HepG2 (cell line): ENCODE results near the gene SPRYD4. TPM values are rescaled to one million over a fixed set of nuclear protein-coding genes. Genes with fewer than 3 reads are reported as not detected.
A peak's percentile ranks its signal among the peaks of the same experiment; 100 is the strongest.
"Not testable (repeated sequence)": the region's sequence is repeated elsewhere in the genome, so short reads cannot be mapped to it uniquely, and the experiment has no call there.

Experiments used
- ATAC-seq: fragments of 200-7000 bp; cut with Tn5 transposase; 3 replicates; pipeline ENCODE4 v1.9.1; 2020; ENCODE audit warnings: mild to moderate bottlenecking, moderate library complexity
- BruUV-seq: library from RNA; stranded (reverse); fragments of 400-500 nt; replicated peaks from 2 replicates; lab custom pipeline; 2021; lab: Mats Ljungman, UMichigan
- CTCF ChIA-PET: fragments of 300-600 bp; formaldehyde crosslinking; extraction: SDS; loops from one replicate; lab custom pipeline; 2021; ENCODE audit warnings: low total read pairs, inconsistent platforms, low intra/inter-chr PET ratio; lab: Yijun Ruan, JAX
- POLR2A ChIA-PET: fragments of 350-600 bp; sonication (Branson Sonifier 250); formaldehyde crosslinking; loops from one replicate; lab custom pipeline; 2020; ENCODE audit warnings: antibody characterized with exemption, inconsistent platforms; lab: Yijun Ruan, JAX
- DNase-seq: peaks from one replicate; pipeline ENCODE4 v3.0.0-alpha.2; 2015; ENCODE audit warnings: low spot score
- FAIRE-seq: peaks from 3 replicates; lab custom pipeline; 2011; peaks lifted over from hg19 to GRCh38; lab: Jason Lieb, UNC
- H2AFZ ChIP-seq: one replicate; pipeline ENCODE4 v1.6.1; 2011; ENCODE audit warnings: low read length, inconsistent platforms
- H3K27ac ChIP-seq: fragments of 300-600 bp; 3 replicates; pipeline ENCODE4 v1.8.0; 2011; ENCODE audit warnings: mixed run types, mild to moderate bottlenecking, mixed read lengths, low read length, inconsistent platforms; ENCODE audit not compliant: insufficient read depth; ENCODE audit errors: extremely low read length
- H3K27me3 ChIP-seq, 2 experiments: fragments of 200-600 bp in 1 of 2; 2 replicates in 1 of 2; 3 replicates in 1 of 2; pipeline versions ENCODE4 v1.6.0 to v1.8.0; 2011; ENCODE audit warnings: low read length in 2 of 2, mild to moderate bottlenecking in 2 of 2, moderate library complexity in 2 of 2, inconsistent platforms in 1 of 2; ENCODE audit not compliant: insufficient read depth in 2 of 2, control insufficient read depth in 1 of 2
- H3K36me3 ChIP-seq, 2 experiments: fragments of 200-600 bp in 1 of 2; replicated peaks in 1 of 2; 2 replicates in 1 of 2; 3 replicates in 1 of 2; pipeline versions ENCODE4 v1.5.1 to v1.8.0; 2011; ENCODE audit warnings: low read length in 2 of 2, inconsistent platforms in 1 of 2; ENCODE audit not compliant: insufficient read depth in 2 of 2, control insufficient read depth in 1 of 2
- H3K4me1 ChIP-seq: 2 replicates; pipeline ENCODE4 v1.5.1; 2012; ENCODE audit warnings: low read length, inconsistent platforms; ENCODE audit not compliant: insufficient read depth
- H3K4me2 ChIP-seq: 2 replicates; pipeline ENCODE4 v1.6.0; 2011; ENCODE audit warnings: low read depth, low read length, inconsistent platforms
- H3K4me3 ChIP-seq, 3 experiments: fragments of 200-600 bp in 1 of 3; sonication (generic), shearing (Covaris generic) in 1 of 3; replicated peaks in 1 of 3; 2 replicates each; pipeline ENCODE4 v1.5.1; 2011 to 2016; ENCODE audit warnings: low read length in 3 of 3, inconsistent platforms in 2 of 3, low read depth in 2 of 3, mild to moderate bottlenecking in 2 of 3, control low read depth in 1 of 3, mixed read lengths in 1 of 3; ENCODE audit not compliant: insufficient read depth in 1 of 3
- H3K79me2 ChIP-seq: one replicate; pipeline ENCODE4 v1.6.1; 2011; ENCODE audit warnings: low read length, inconsistent platforms; ENCODE audit not compliant: insufficient read depth
- H3K9ac ChIP-seq: 2 replicates; pipeline ENCODE4 v1.6.0; 2011; ENCODE audit warnings: mild to moderate bottlenecking, low read depth, low read length, inconsistent platforms; ENCODE audit not compliant: insufficient read depth
- H3K9me3 ChIP-seq: 2 replicates; pipeline ENCODE4 v1.5.1; 2012; ENCODE audit warnings: mild to moderate bottlenecking, low read length
- H4K20me1 ChIP-seq: 2 replicates; pipeline ENCODE4 v1.6.0; 2011; ENCODE audit warnings: inconsistent platforms, mild to moderate bottlenecking, low read length, moderate library complexity; ENCODE audit not compliant: insufficient read depth
- DRAP1 ChIP-seq: IDR thresholded peaks from 2 replicates; pipeline ENCODE4 v1.6.1; 2016; ENCODE audit warnings: missing genetic modification reagents, missing compliant biosample characterization
- IRF9 ChIP-seq: sonication (generic); formaldehyde crosslinking; IDR thresholded peaks from 2 replicates; pipeline ENCODE4 v1.8.0; 2022; ENCODE audit warnings: missing genetic modification reagents, mild to moderate bottlenecking, borderline replicate concordance
- RAD21 ChIP-seq: fragments of 450-650 bp; formaldehyde crosslinking; IDR thresholded peaks from 2 replicates; pipeline ENCODE4 v1.5.0; 2020; ENCODE audit warnings: mild to moderate bottlenecking
- SMC3 ChIP-seq: IDR thresholded peaks from 2 replicates; pipeline ENCODE4 v1.6.1; 2011; ENCODE audit warnings: low read length, improper control_type of control experiment
- TEAD2 ChIP-seq: sonication (generic); formaldehyde crosslinking; IDR thresholded peaks from 2 replicates; pipeline ENCODE4 v1.9.0; 2021; ENCODE audit warnings: missing genetic modification reagents
- ZBTB39 ChIP-seq: sonication (generic); formaldehyde crosslinking; IDR thresholded peaks from 2 replicates; pipeline ENCODE4 v1.5.0; 2020; ENCODE audit warnings: missing genetic modification reagents
- WGBS: methylation state at CpG from one replicate; pipeline ENCODE4 v1.1.6; 2017; ENCODE audit warnings: low lambda C conversion rate; 5-methylcytosine and 5-hydroxymethylcytosine counted together
- in situ Hi-C: cut with HindIII; loops from 2 replicates; pipeline ENCODE4 v1.10.0; 2017; ENCODE audit warnings: low pct_unique_long_range_greater_than_20kb; ENCODE audit not compliant: extremely low pct_ligation_motif_present
- intact Hi-C: fragments of 100-400 bp; cut with micrococcal nuclease; formaldehyde crosslinking; loops from one replicate; pipeline ENCODE4 v1.10.0; 2022; ENCODE audit not compliant: unreplicated experiment
- polyA plus RNA-seq, 8 experiments: library from polyadenylated mRNA; depleted of rRNA in 3 of 8; stranded (reverse) in 7 of 8; unstranded in 1 of 8; fragments of >200 nt; fragmentation: Illumina TruSeq in 4 of 8; extraction: Trizol in 4 of 8; gene quantifications; 2 replicates each; pipeline versions ENCODE4 v1.2.1 to v1.2.3, GENCODE V29; 2011 to 2016; ENCODE audit warnings: low read depth in 4 of 8, missing spikeins in 1 of 8, mixed read lengths in 1 of 8; ENCODE audit not compliant: insufficient read depth in 1 of 8
- total RNA-seq, 5 experiments: library from RNA; depleted of rRNA; stranded (reverse); fragments of >200 nt; fragmentation: Illumina TruSeq; extraction: Trizol; gene quantifications; 2 replicates each; pipeline ENCODE4 v1.2.3, GENCODE V29; 2016; ENCODE audit warnings: low read depth in 1 of 5

The SPRYD4 gene
- total and polyA plus RNA-seq, 2 of the 13 experiments (the other 11 are each of a cell fraction or from before 2014, with no cell fraction given) = 3.9 to 4.5 TPM

GRCh38 chr12:56499879-56500278 lies 31.5 kb downstream of the SPRYD4 start:
- H3K4me2 ChIP-seq, H3K4me3 ChIP-seq, H4K20me1 ChIP-seq, FAIRE-seq, in situ Hi-C loops, H3K9me3 ChIP-seq, CTCF ChIA-PET, ATAC-seq, H3K4me1 ChIP-seq, POLR2A ChIA-PET, intact Hi-C loops, H2AFZ ChIP-seq, H3K27ac ChIP-seq, H3K27me3 ChIP-seq, H3K36me3 ChIP-seq, H3K79me2 ChIP-seq, DNase-seq, H3K9ac ChIP-seq, BruUV-seq: not testable (repeated sequence)
- WGBS = 57% methylated on average over 13 of the region's 13 CpGs

GRCh38 chr12:56510786-56511185 lies 42.4 kb downstream of the SPRYD4 start:
- no peak for FAIRE-seq
- no peaks in the 10 kb centered on the region for H3K79me2 ChIP-seq
- no peak for ATAC-seq
- TF ChIP-seq RAD21 (CRISPR knock-in tag) (no peak), ZBTB39 (CRISPR knock-in tag) (no peak), TEAD2 (CRISPR knock-in tag) (no peak), DRAP1 (CRISPR knock-in tag) (no peak), IRF9 (no peak), SMC3 (no peak)
- H4K20me1 ChIP-seq = no peaks in the 10 kb centered on the region
- no peaks in the 10 kb centered on the region for H3K27me3 ChIP-seq
- ChIA-PET CTCF (no interaction called here), POLR2A (no interaction called here)
- no peak overlapping the region for H3K4me3 ChIP-seq
- H3K27ac ChIP-seq = no peak overlapping the region
- H3K4me1 ChIP-seq = no peaks in the 10 kb centered on the region
- no TSS peak for BruUV-seq
- no peaks in the 10 kb centered on the region for H3K36me3 ChIP-seq
- DNase-seq = no peak
- no peak overlapping the region for H3K4me2 ChIP-seq
- in situ Hi-C loops (loop anchor here (10.0 kb wide), 1 partner anchor 64 kb away; no protein-coding TSS in a partner anchor), intact Hi-C loops (no loop called here)
- 72% methylated on average over 16 of the region's 16 CpGs for WGBS
- H2AFZ ChIP-seq = no peak overlapping the region
- H3K9me3 ChIP-seq = no peaks in the 10 kb centered on the region
- H3K9ac ChIP-seq = no peak overlapping the region

- H3K27me3 ChIP-seq, DNase-seq, H3K9me3 ChIP-seq, BruUV-seq, H3K79me2 ChIP-seq, H3K36me3 ChIP-seq, ATAC-seq, FAIRE-seq, H3K27ac ChIP-seq, H2AFZ ChIP-seq, H3K4me1 ChIP-seq, POLR2A ChIA-PET, H4K20me1 ChIP-seq, intact Hi-C loops, H3K4me3 ChIP-seq, H3K9ac ChIP-seq: not testable (repeated sequence)
- in situ Hi-C loops = loop anchor here (10.0 kb wide), 1 partner anchor 61 kb away; no protein-coding TSS in a partner anchor
- WGBS = 44% methylated on average over 4 of the region's 4 CpGs
- CTCF ChIA-PET = interaction anchor here (2.4 to 2.7 kb wide), 2 partner anchors 59 to 80 kb away, joined by 30 to 36 read pairs; no protein-coding TSS in a partner anchor
- peak overlapping the region; percentile 4; the same call in 1 of the 2 replicates for H3K4me2 ChIP-seq
Measured at GRCh38 chr12:56514014-56514318, 45.6 kb downstream of the SPRYD4 start.
